ENCODE results near the gene ABCA2.
"Not testable (repeated sequence)": the region's sequence is repeated elsewhere in the genome, so short reads cannot be mapped to it uniquely, and the experiment has no call there.

The ABCA2 gene

GRCh38 chr9:137063311-137064026 lies 35.4 kb upstream of the ABCA2 start:
- peaks cover 11% of the 10 kb centered on the region for H3K36me3 ChIP-seq (ENCODE audit: insufficient read depth, low read length)
- H3K27me3 ChIP-seq (ENCODE audit: insufficient read depth, low read length), result no peaks in the 10 kb centered on the region
- peaks cover 2% of the 10 kb centered on the region; the same call in 1 of the 2 replicates for H3K4me1 ChIP-seq (ENCODE audit: insufficient read depth, low read length)
- H3K9ac ChIP-seq (ENCODE audit: low read depth, low read length), result no peak overlapping the region
- WGBS, result 92% methylated on average over 26 of the region's 26 CpGs
- no peak overlapping the region for H3K4me3 ChIP-seq (ENCODE audit: low read length)
- H3K27ac ChIP-seq (ENCODE audit: low read depth, low read length), result no peak overlapping the region
- H3K9me3 ChIP-seq (ENCODE audit: insufficient read depth, low read depth, low read length), result no peaks in the 10 kb centered on the region

GRCh38 chr9:137062798-137063197 lies 34.8 kb upstream of the ABCA2 start:
- not testable (repeated sequence) for H3K9ac ChIP-seq (ENCODE audit: low read depth, low read length); H3K4me1 ChIP-seq (ENCODE audit: insufficient read depth, low read length); H3K27ac ChIP-seq (ENCODE audit: low read depth, low read length); H3K4me3 ChIP-seq (ENCODE audit: low read length); H3K27me3 ChIP-seq (ENCODE audit: insufficient read depth, low read length); H3K9me3 ChIP-seq (ENCODE audit: insufficient read depth, low read depth, low read length)
- 93% methylated on average over 6 of the region's 9 CpGs for WGBS
- peaks cover 11% of the 10 kb centered on the region for H3K36me3 ChIP-seq (ENCODE audit: insufficient read depth, low read length)

GRCh38 chr9:137062384-137062783 lies 34.3 kb upstream of the ABCA2 start:
- H3K27ac ChIP-seq (ENCODE audit: low read depth, low read length), result no peak overlapping the region
- no peaks in the 10 kb centered on the region for H3K27me3 ChIP-seq (ENCODE audit: insufficient read depth, low read length)
- H3K9me3 ChIP-seq (ENCODE audit: insufficient read depth, low read depth, low read length), result no peaks in the 10 kb centered on the region
- WGBS, result 90% methylated on average over 15 of the region's 15 CpGs
- no peak overlapping the region for H3K9ac ChIP-seq (ENCODE audit: low read depth, low read length)
- no peak overlapping the region for H3K4me3 ChIP-seq (ENCODE audit: low read length)
- H3K4me1 ChIP-seq (ENCODE audit: insufficient read depth, low read length), result no peaks in the 10 kb centered on the region
- H3K36me3 ChIP-seq (ENCODE audit: insufficient read depth, low read length), result peaks cover 11% of the 10 kb centered on the region

- no peak overlapping the region for H3K27ac ChIP-seq (ENCODE audit: low read depth, low read length)
- 82% methylated on average over 9 of the region's 9 CpGs for WGBS
- H3K9me3 ChIP-seq (ENCODE audit: insufficient read depth, low read depth, low read length), result no peaks in the 10 kb centered on the region
- peaks cover 24% of the 10 kb centered on the region for H3K27me3 ChIP-seq (ENCODE audit: insufficient read depth, low read length)
- H3K9ac ChIP-seq (ENCODE audit: low read depth, low read length), result no peak overlapping the region
- H3K4me3 ChIP-seq (ENCODE audit: low read length), result no peak overlapping the region
- H3K36me3 ChIP-seq (ENCODE audit: insufficient read depth, low read length), result no peaks in the 10 kb centered on the region
- H3K4me1 ChIP-seq (ENCODE audit: insufficient read depth, low read length), result no peaks in the 10 kb centered on the region
Observed at GRCh38 chr9:137058521-137059234, 30.6 kb upstream of the ABCA2 start.

GRCh38 chr9:137057545-137057944 lies 29.5 kb upstream of the ABCA2 start:
- Histone ChIP-seq H3K9ac (ENCODE audit: low read depth, low read length) (no peak overlapping the region), H3K4me1 (ENCODE audit: insufficient read depth, low read length) (no peaks in the 10 kb centered on the region), H3K36me3 (ENCODE audit: insufficient read depth, low read length) (no peaks in the 10 kb centered on the region), H3K27ac (ENCODE audit: low read depth, low read length) (no peak overlapping the region), H3K9me3 (ENCODE audit: insufficient read depth, low read depth, low read length) (no peaks in the 10 kb centered on the region), H3K27me3 (ENCODE audit: insufficient read depth, low read length) (peaks cover 36% of the 10 kb centered on the region), H3K4me3 (ENCODE audit: low read length) (no peak overlapping the region)
- 90% methylated on average over 15 of the region's 16 CpGs for WGBS

- Histone ChIP-seq H3K4me1 (ENCODE audit: insufficient read depth, low read length) (no peaks in the 10 kb centered on the region), H3K9me3 (ENCODE audit: insufficient read depth, low read depth, low read length) (no peaks in the 10 kb centered on the region), H3K27ac (ENCODE audit: low read depth, low read length) (no peak overlapping the region), H3K4me3 (ENCODE audit: low read length) (no peak overlapping the region), H3K27me3 (ENCODE audit: insufficient read depth, low read length) (peaks cover 42% of the 10 kb centered on the region), H3K36me3 (ENCODE audit: insufficient read depth, low read length) (no peaks in the 10 kb centered on the region), H3K9ac (ENCODE audit: low read depth, low read length) (no peak overlapping the region)
- 93% methylated on average over 17 of the region's 17 CpGs for WGBS
Observed at GRCh38 chr9:137056739-137057415, 28.8 kb upstream of the ABCA2 start.

- Histone ChIP-seq H3K36me3 (ENCODE audit: insufficient read depth, low read length) (no peaks in the 10 kb centered on the region), H3K27me3 (ENCODE audit: insufficient read depth, low read length) (peaks cover 53% of the 10 kb centered on the region), H3K9ac (ENCODE audit: low read depth, low read length) (no peak overlapping the region), H3K9me3 (ENCODE audit: insufficient read depth, low read depth, low read length) (no peaks in the 10 kb centered on the region), H3K27ac (ENCODE audit: low read depth, low read length) (no peak overlapping the region), H3K4me1 (ENCODE audit: insufficient read depth, low read length) (no peaks in the 10 kb centered on the region), H3K4me3 (ENCODE audit: low read length) (no peak overlapping the region)
- 74% methylated on average over 28 of the region's 28 CpGs for WGBS
Observed at GRCh38 chr9:137055385-137056364, 27.6 kb upstream of the ABCA2 start.

GRCh38 chr9:137054932-137055384 lies 26.9 kb upstream of the ABCA2 start:
- H3K4me1 ChIP-seq (ENCODE audit: insufficient read depth, low read length), result no peaks in the 10 kb centered on the region
- peaks cover 60% of the 10 kb centered on the region for H3K27me3 ChIP-seq (ENCODE audit: insufficient read depth, low read length)
- H3K27ac ChIP-seq (ENCODE audit: low read depth, low read length), result no peak overlapping the region
- no peak overlapping the region; the same call in 1 of the 2 replicates for H3K4me3 ChIP-seq (ENCODE audit: low read length)
- H3K36me3 ChIP-seq (ENCODE audit: insufficient read depth, low read length), result no peaks in the 10 kb centered on the region
- no peaks in the 10 kb centered on the region for H3K9me3 ChIP-seq (ENCODE audit: insufficient read depth, low read depth, low read length)
- H3K9ac ChIP-seq (ENCODE audit: low read depth, low read length), result no peak overlapping the region; the same call in 1 of the 2 replicates
- 90% methylated on average over 17 of the region's 17 CpGs for WGBS

- 15% methylated on average over 90 of the region's 90 CpGs for WGBS
- Histone ChIP-seq H3K27ac (ENCODE audit: low read depth, low read length) (no peak within 1 kb of the TSS), H3K36me3 (ENCODE audit: insufficient read depth, low read length) (no peaks in the 10 kb centered on the region), H3K9ac (ENCODE audit: low read depth, low read length) (no peak within 1 kb of the TSS; the same call in 1 of the 2 replicates), H3K27me3 (ENCODE audit: insufficient read depth, low read length) (peaks cover 68% of the 10 kb centered on the region), H3K4me1 (ENCODE audit: insufficient read depth, low read length) (no peaks in the 10 kb centered on the region), H3K4me3 (ENCODE audit: low read length) (peak within 1 kb of the TSS; percentile 50), H3K9me3 (ENCODE audit: insufficient read depth, low read depth, low read length) (no peaks in the 10 kb centered on the region)
Observed at GRCh38 chr9:137053944-137054931, 26.2 kb upstream of the ABCA2 start, which contains the start of gene ENTPD2. TSS of gene ENTPD2 (minus strand) at chr9:137054061. CDS start at chr9:137053997, 64 bp downstream.
